Endometrial microvascular endothelial cells (primary cell): ENCODE measurements around the gene TULP4. TPM values are rescaled to one million over a fixed set of nuclear protein-coding genes. Genes with fewer than 3 reads are reported as not detected.
"Not testable (repeated sequence)": the region's sequence is repeated elsewhere in the genome, so short reads cannot be mapped to it uniquely, and the experiment has no call there.

Source experiments
- in situ Hi-C: cut with HindIII; loops from 2 replicates; pipeline ENCODE4 v1.10.0; 2017; ENCODE audit warnings: low sequenced_read_pairs, low pct_unique_long_range_greater_than_20kb; ENCODE audit errors: inconsistent ontology term
- total RNA-seq: library from RNA; depleted of rRNA; stranded (reverse); fragments of >200 nt; gene quantifications from one replicate; pipeline ENCODE4 v1.2.3, GENCODE V29; 2015; ENCODE audit errors: inconsistent ontology term

TULP4 gene
- total RNA-seq, 1 donor from 2014 or later: 22.7 TPM

- in situ Hi-C loops: no loop called here
Observed at GRCh38 chr6:158503222-158503621, 191.0 kb downstream of the TULP4 start.

- in situ Hi-C loops: no loop called here
Observed at GRCh38 chr6:158503846-158504245, 191.6 kb downstream of the TULP4 start.

GRCh38 chr6:158505194-158505593 is 192.9 kb downstream of the TULP4 start:
- in situ Hi-C loops: no loop called here

- in situ Hi-C loops: no loop called here
Observed at GRCh38 chr6:158506601-158507000, 194.3 kb downstream of the TULP4 start.

- in situ Hi-C loops: no loop called here
Observed at GRCh38 chr6:158507174-158507573, 194.9 kb downstream of the TULP4 start.

- in situ Hi-C loops: no loop called here
Observed at GRCh38 chr6:158508450-158508849, 196.2 kb downstream of the TULP4 start.

GRCh38 chr6:158509465-158509864 is 197.2 kb downstream of the TULP4 start:
- in situ Hi-C loops: no loop called here

GRCh38 chr6:158512809-158513208 is 200.5 kb downstream of the TULP4 start:
- in situ Hi-C loops: no loop called here

- in situ Hi-C loops: no loop called here
Observed at GRCh38 chr6:158514176-158514575, 201.9 kb downstream of the TULP4 start.

- in situ Hi-C loops: no loop called here
Observed at GRCh38 chr6:158514991-158515390, 202.7 kb downstream of the TULP4 start.

GRCh38 chr6:158516098-158516497 is 203.8 kb downstream of the TULP4 start:
- in situ Hi-C loops: no loop called here

- in situ Hi-C loops: no loop called here
Observed at GRCh38 chr6:158517038-158517437, 204.8 kb downstream of the TULP4 start.

- in situ Hi-C loops: no loop called here
Observed at GRCh38 chr6:158517581-158517980, 205.3 kb downstream of the TULP4 start.

- in situ Hi-C loops: no loop called here
Observed at GRCh38 chr6:158518191-158519127, 206.2 kb downstream of the TULP4 start.

- in situ Hi-C loops: no loop called here
Observed at GRCh38 chr6:158519300-158519699, 207.0 kb downstream of the TULP4 start.

GRCh38 chr6:158519761-158520160 is 207.5 kb downstream of the TULP4 start:
- in situ Hi-C loops: no loop called here

- in situ Hi-C loops: not testable (repeated sequence)
Observed at GRCh38 chr6:158520975-158521374, 208.7 kb downstream of the TULP4 start.

GRCh38 chr6:158521759-158522158 is 209.5 kb downstream of the TULP4 start:
- in situ Hi-C loops: no loop called here

- in situ Hi-C loops: no loop called here
Observed at GRCh38 chr6:158522616-158523015, 210.4 kb downstream of the TULP4 start.

GRCh38 chr6:158524311-158524710 is 212.0 kb downstream of the TULP4 start:
- in situ Hi-C loops: no loop called here

- in situ Hi-C loops: not testable (repeated sequence)
Observed at GRCh38 chr6:158527858-158528257, 215.6 kb downstream of the TULP4 start.
